SW480 (cell line): ENCODE measurements around the gene KRT82.
"Not testable (repeated sequence)": the region's sequence is repeated elsewhere in the genome, so short reads cannot be mapped to it uniquely, and the experiment has no call there.

ENCODE experiments used
- DNase-seq: peaks from one replicate; pipeline ENCODE4 v3.0.0-alpha.2; 2016; ENCODE audit warnings: low spot score

KRT82 gene

GRCh38 chr12:52410589-52411248 lies 4.6 kb upstream of the KRT82 start:
- DNase-seq: not testable (repeated sequence)

DNA sequence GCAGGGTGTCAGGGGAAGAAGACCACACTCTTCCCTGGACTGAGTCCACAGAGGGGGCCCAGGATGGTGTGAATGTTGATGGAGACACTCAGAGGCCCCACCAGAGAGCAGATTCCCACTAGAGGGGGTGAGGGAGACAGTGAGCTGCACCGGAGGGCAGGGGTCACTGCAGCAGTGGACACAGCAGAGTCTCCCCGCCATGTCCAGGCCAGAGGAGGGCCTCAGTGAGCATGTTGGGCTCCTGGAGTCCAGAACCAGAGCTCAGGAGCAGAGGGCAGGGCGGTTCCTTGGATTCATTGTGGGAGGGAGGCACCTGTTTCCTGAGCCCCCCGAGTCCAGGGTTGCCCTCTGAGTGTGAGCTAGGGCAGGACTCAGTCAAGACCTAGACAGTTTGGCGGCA lies 1.8 kb upstream of the KRT82 start:
- no peak for DNase-seq

GRCh38 chr12:52404951-52405350 lies 1.2 kb downstream of the KRT82 start:
- no peak for DNase-seq

GRCh38 chr12:52403561-52403960 lies 2.6 kb downstream of the KRT82 start:
- DNase-seq: no peak

DNA sequence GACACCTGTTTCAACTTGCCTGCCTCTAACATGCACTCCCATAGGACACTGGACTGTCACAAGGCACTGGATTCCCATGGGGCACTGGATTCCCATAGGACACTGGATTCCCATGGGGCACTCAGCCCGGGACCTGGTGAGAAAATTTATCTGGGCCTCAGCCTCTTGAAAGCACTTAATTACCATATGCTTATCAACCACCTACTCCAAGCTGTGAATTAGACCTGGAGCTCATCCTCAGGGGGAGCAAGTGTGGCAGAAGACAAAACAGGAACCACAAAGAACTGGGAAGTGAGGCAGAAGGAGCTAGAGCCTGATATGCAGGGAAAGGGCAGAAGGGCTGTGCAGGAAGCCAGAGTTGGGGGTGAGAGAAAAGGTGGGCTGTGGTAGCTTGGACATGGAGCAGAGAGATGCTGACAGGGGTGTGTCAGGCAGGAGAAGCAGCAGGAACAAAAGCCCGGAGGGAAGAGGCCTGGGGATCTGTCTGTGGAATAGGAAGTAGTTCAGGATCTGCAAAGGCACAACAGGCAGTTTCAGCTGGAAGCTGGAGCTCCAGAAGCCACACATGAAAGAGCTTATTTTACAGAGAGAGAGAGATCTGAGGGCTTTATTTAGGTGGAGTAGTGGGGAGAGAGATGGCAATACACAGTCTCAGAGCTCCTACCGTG lies 3.1 kb downstream of the KRT82 start:
- DNase-seq: no peak

- DNase-seq: no peak
These were observed 3.8 kb downstream of the KRT82 start for GRCh38 chr12:52402377-52402776.

- no peak for DNase-seq
These were observed 4.2 kb downstream of the KRT82 start for GRCh38 chr12:52401926-52402325.

- no peak for DNase-seq
These were observed 4.6 kb downstream of the KRT82 start for GRCh38 chr12:52401526-52401925.

- no peak for DNase-seq
These were observed 5.2 kb downstream of the KRT82 start for GRCh38 chr12:52400906-52401305.

- no peak for DNase-seq
These were observed 6.4 kb downstream of the KRT82 start for GRCh38 chr12:52399756-52400155.

DNA sequence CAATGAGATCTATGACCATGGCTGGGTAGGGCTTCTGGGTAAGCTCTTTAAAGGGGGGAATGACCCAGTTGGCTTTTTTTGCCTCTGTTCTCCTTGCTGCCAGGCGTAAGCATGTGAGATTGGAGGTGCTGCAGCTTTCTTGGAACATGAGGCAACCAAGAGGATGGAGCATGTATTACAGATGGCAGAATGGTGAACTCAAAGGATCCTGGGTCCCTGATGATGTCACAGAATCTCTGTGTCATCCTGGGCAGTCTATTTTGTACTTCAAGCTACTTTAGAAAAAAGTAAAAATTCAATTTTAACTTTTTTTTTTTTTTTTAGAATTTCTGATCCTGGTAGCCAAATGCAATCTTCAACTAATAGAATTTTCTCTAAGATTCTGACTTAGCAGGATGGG lies 8.0 kb downstream of the KRT82 start:
- DNase-seq: no peak

GRCh38 chr12:52396656-52397055 lies 9.5 kb downstream of the KRT82 start:
- DNase-seq: no peak

GRCh38 chr12:52395761-52396434 lies 10.2 kb downstream of the KRT82 start:
- peak; percentile 81 for DNase-seq

DNA sequence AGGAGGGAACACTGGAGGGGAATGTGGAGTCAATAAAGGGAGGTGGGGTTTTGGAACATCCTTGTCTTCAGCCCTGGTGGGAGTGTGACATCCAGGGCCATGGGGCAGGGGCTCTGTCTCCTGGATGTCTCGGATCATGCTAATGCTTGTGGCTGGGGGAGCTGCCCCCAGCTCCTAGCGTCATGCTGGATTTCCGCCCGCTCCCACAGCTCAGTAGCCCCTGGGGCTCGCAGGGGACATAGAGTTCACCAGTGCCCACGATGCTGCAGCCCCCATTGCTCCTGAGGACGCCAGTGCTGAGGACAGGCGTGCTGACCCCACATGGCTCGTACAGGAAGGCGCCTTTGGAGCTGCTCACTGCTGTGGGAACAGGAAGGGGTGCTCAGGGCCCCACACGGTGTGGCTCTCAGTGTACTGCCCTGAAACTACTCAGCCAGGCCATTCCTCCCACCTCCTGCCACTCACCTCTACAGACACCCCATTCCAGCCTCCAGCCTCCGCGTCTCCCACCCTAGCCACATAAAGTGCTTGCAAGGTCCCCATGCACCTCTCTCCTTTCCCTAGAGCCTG lies 11.2 kb downstream of the KRT82 start:
- DNase-seq: no peak

GRCh38 chr12:52392465-52393007 lies 13.6 kb downstream of the KRT82 start:
- DNase-seq: no peak

- DNase-seq: peak; percentile 17
These were observed 14.5 kb downstream of the KRT82 start for GRCh38 chr12:52391618-52392002.

DNA sequence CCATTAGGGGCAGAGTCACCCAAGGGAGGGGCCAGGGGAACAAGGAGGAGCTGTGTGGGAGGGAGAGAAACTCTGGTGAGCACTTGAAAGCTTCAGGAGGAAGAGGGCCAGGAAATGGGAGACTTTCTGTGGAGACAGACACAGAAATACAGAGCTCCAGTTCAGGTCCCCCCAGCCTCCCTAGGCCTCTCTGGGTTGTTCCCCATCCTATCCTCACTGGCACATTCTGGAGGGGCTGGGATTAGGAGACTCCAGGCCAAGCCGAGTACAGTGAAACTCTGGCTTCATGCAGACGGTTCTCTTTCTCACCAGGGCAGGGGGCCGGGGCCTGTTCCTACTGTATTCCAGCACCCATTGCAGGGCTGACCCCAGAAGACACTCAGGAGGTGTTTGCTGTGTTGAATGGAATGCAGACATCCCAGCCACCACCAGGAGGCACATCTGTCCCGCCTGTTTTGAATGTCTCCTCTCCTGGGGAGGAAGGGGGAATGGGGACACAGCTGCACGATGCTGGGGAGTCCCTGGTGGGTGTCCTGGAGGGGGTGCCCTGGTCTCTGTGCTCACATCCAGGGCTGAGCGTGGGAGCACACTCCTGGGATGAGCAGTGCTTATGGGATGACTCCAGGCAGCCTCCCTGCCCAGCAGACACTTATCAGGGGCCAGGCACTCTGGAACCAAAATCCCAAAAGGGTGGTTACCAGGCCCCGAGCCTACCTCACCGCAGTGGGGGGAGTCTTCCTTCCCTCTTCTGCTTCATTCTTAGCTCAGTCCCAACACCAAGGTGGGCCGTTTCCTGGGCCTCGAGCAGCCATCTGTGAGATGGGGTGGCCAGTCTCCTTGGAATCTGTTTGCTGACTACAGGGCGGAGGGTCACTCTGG lies 15.2 kb downstream of the KRT82 start:
- DNase-seq: peak; percentile 30

- DNase-seq: no peak
These were observed 16.6 kb downstream of the KRT82 start for GRCh38 chr12:52389313-52390207.

GRCh38 chr12:52387859-52388258 lies 18.3 kb downstream of the KRT82 start:
- DNase-seq: no peak

DNA sequence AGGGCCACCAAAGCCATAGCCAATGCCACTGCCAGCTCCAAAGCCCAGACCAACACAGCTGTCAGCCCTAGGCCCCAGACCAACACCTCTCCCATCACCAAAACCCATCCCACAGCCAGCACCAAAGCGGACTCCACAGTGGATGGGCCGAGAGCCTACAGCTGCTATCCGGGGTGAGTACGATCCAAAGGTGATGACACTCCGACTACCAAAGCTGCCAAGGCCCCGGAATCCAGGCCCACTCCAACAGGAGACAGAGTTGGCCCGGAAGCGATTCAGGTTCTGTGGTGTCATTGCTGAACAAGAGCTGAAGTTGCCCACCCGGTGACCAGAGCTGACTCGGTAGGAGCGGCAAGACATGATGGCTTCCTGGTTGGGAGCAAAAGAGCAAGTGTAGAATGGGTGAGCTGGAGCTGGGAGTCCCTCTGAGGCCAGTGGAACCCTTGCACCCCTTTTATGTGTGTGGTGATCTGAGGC lies 20.9 kb downstream of the KRT82 start, which contains the start of gene KRT84:
Gene KRT84, minus strand, starts transcription at position 427 of the 477 bp plus-strand sequence. Its CDS starts 67 bp downstream, at position 360.
- no peak for DNase-seq
